HG02970 (cell line): ENCODE measurements around the gene CLDN6.

Source experiments
- ATAC-seq: cut with Tn5 transposase; IDR thresholded peaks from one replicate; pipeline ENCODE4 v1.9.1; 2021; ENCODE audit warnings: mild to moderate bottlenecking, moderate library complexity, moderate number of reproducible peaks; ENCODE audit not compliant: unreplicated experiment, low FRiP score

CLDN6 gene

GRCh38 chr16:3029491-3030221 lies 11.7 kb upstream of the CLDN6 start:
- no peak for ATAC-seq

DNA sequence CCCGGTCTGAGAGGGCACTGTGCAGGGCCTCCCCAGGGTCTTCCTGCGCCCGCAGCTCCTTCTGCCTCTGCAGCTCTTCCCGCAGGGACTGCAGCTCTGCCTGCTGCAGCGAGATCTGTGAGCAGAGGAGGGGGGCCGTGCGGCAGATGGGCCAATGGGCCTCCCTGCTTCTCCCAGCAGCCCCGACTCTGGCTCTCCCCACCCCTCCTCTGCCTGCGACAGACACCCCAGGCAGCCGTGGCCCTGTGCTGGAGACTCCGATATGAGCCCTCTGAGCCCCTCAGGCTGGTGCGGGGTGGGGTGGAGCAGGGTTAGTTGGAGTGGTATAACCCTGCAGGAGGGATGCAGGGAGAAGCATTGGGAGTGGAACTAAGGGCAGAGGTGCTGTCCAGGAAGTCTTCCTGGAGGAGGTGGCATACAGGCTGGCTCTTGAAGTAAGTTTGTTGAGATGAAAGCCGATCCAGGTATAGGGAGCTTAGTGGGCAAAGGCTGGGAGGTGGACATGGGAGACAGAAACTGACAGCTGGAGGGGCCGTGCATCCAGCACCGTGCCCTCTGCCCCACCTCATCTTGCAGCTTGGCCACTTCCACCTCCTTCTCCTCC lies 10.8 kb upstream of the CLDN6 start:
- ATAC-seq, result no peak

DNA sequence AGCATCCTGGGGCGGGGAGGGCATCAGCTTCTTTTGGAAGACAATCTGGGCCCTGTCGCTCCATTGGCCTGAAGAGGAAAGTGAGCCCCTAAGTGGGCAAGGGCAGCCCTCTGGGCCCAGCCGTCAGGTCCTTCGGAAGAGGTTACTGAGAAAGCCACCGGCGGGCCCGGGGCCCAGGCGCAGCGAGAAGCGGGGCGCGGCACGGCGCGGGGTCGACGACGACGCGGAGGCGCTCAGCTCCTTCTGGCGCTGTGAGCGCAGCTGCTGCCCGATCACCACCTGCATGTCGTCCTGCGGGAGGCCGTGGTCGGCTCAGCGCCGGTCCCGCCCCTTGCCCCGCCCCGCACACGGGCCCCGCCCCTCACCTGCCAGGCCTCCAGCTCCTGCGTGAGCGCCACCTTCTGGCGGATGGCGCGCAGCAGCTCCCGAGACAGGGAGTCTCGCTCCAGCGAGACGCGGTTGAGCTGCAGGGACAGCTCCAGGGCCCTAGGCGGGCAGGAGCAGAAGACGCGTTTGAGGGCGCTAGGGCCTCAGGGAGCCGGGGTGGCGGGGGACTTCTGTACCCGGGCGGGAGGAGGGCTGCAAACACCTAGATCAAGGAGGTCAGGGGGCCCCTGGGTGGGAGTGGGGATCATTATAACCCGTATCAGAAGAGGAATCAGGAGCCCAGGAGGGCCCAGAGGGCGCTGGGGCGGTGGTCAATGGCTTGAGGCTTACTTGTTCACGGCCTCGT lies 10.2 kb upstream of the CLDN6 start:
- no peak for ATAC-seq

DNA sequence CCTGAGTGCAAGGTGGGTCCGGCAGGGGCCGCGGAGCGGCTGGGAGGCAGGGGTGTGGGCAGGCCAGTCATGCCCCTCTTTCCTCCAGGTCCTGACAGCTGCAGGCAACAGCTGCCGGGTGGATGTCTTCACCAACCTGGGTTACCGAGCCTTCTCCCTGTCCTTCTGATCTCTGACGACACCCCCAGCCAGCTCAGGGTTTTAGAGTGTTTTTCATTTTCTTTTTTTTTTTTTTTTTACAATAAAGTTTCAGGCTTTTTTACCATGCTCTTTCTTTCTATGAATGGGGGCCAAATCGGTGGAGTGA lies 9.5 kb upstream of the CLDN6 start:
- no peak for ATAC-seq

- no peak for ATAC-seq
Measured at GRCh38 chr16:3026609-3027488, 8.9 kb upstream of the CLDN6 start.

- no peak for ATAC-seq
Measured at GRCh38 chr16:3026003-3026378, 8.0 kb upstream of the CLDN6 start.

DNA sequence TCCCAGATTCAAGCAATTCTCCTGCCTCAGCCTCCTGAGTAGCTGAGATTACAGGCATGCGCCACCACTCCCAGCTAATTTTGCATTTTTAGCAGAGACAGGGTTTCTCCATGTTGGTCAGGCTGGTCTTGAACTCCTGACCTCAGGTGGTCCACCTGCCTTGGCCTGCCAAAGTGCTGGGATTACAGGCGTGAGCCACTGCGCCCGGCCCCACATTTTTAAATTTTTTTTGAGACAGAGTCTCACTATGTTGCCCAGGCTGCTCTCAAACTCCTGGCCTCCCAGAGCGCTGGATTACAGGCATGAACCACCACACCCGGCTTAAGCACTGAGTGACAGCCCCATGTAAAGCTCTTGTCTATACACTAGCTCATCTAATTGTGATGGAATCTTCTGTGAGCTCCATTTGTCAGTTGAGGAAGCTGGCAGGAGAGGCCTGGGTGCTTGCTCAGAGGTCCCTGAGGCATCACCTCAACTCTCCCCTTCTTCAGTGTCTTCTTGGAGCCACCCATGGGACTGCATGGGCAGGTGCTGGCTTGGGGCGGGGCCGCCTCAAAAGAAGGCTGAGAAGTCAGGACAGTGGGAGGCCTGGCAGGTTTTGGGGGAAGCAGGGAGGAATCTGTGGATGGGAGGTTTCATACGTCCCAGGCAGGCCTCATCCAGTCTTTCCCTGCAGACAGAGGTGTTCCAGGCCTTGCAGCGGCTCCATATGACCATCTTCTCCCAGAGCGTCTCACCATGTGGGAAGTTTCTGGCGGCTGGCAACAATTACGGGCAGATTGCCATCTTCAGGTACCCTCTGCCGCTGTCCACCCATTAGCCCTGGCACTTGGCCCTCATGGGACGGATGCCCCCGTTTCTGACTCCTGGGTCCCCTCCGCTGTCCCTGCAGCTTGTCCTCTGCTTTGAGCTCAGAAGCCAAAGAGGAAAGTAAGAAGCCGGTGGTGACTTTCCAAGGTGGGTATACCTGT lies 7.3 kb upstream of the CLDN6 start:
- no peak for ATAC-seq

GRCh38 chr16:3023669-3024478 lies 5.9 kb upstream of the CLDN6 start, which contains the start of the genes HCFC1R1 and THOC6:
TSS of gene HCFC1R1 (minus strand) at chr16:3023942. CDS start at chr16:3023941, 1 bp downstream.
TSS of gene THOC6 (plus strand) at chr16:3024035. CDS start at chr16:3024327, 292 bp downstream.
- peak; percentile 62 for ATAC-seq

DNA sequence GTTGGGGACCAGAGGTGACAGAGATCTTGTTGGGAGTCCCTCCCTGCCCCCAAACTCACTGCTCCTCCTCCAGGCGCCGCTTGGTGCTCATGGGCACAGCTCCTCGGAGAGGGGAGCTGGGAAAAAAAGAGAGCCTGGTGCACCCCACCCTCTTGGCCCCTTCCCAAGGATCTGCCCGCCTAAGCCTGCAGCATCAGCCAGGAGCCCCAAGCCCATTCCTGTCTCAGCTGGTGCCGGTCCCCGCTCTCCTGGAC lies 5.4 kb upstream of the CLDN6 start:
- no peak for ATAC-seq

- ATAC-seq, result no peak
Measured at GRCh38 chr16:3022684-3023414, 4.9 kb upstream of the CLDN6 start.

- ATAC-seq, result no peak
Measured at GRCh38 chr16:3022208-3022683, 4.3 kb upstream of the CLDN6 start.

DNA sequence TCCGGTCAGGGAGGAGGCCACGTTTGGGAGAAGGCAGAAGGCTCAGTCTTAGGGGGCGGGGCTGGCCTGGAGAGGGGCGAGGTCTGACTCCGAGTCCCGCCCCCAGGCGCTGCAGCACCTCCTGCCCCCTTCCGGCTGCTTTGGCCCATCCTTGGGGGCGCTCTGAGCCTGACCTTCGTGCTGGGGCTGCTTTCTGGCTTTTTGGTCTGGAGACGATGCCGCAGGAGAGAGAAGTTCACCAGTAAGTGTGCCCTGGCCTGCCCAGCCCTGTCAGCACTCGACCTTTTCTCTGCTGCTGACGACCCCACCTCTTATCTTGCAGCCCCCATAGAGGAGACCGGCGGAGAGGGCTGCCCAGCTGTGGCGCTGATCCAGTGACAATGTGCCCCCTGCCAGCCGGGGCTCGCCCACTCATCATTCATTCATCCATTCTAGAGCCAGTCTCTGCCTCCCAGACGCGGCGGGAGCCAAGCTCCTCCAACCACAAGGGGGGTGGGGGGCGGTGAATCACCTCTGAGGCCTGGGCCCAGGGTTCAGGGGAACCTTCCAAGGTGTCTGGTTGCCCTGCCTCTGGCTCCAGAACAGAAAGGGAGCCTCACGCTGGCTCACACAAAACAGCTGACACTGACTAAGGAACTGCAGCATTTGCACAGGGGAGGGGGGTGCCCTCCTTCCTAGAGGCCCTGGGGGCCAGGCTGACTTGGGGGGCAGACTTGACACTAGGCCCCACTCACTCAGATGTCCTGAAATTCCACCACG lies 3.6 kb upstream of the CLDN6 start:
- peak; percentile 22 for ATAC-seq

- peak; percentile 3 for ATAC-seq
Measured at GRCh38 chr16:3020604-3021448, 2.8 kb upstream of the CLDN6 start.

- no peak for ATAC-seq
Measured at GRCh38 chr16:3020247-3020603, 2.2 kb upstream of the CLDN6 start, which contains the start of gene TNFRSF12A. TSS of gene TNFRSF12A (plus strand) at chr16:3020368. CDS start at chr16:3020398, 30 bp downstream.

- ATAC-seq, result no peak
Measured at GRCh38 chr16:3019594-3020246, 1.7 kb upstream of the CLDN6 start.

DNA sequence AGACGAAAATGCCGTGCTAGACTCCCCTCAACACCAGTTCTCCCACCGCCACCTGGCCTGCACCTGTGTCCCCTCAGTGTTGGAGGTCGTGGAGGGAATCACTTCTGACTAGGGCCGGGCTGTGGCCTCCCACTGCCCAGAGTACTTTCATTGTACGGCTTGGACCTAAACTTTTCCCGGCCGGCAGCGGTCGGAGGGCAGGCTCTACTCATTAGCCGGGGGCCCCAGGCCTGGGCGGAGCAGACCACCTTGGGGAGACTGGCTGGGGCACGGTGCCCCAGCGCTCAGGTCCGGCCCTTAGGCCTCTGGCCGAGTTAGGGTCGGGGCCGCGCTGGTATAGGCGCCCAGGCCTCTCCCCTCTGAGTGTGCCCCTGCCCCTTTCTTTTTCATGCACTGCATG lies 639 bp downstream of the CLDN6 start:
- no peak for ATAC-seq
